ENCODE measurements around the gene UNKL.
"Not testable (repeated sequence)": the region's sequence is repeated elsewhere in the genome, so short reads cannot be mapped to it uniquely, and the experiment has no call there.

The UNKL gene

GRCh38 chr16:1445518-1446203 is 31.2 kb upstream of the UNKL start:
- no peak for DNase-seq

- no peak for DNase-seq
These were observed 30.4 kb upstream of the UNKL start for GRCh38 chr16:1444730-1445517.

- DNase-seq, result no peak
These were observed 29.7 kb upstream of the UNKL start, which contains the start of gene CCDC154 for GRCh38 chr16:1443980-1444729. Gene CCDC154, minus strand, starts transcription at chr16:1444556. Its CDS starts 234 bp downstream, at chr16:1444322.

- no peak for DNase-seq
These were observed 29.0 kb upstream of the UNKL start for GRCh38 chr16:1443403-1443973.

- DNase-seq, result no peak
These were observed 28.2 kb upstream of the UNKL start for GRCh38 chr16:1442697-1443096.

GRCh38 chr16:1441391-1441829 is 26.9 kb upstream of the UNKL start:
- DNase-seq, result peak; percentile 26

GRCh38 chr16:1439699-1440074 is 25.2 kb upstream of the UNKL start:
- DNase-seq, result not testable (repeated sequence)

GRCh38 chr16:1439058-1439698 is 24.7 kb upstream of the UNKL start:
- DNase-seq, result peak; percentile 75

GRCh38 chr16:1438229-1439057 is 23.9 kb upstream of the UNKL start:
- peak; percentile 42 for DNase-seq

- no peak for DNase-seq
These were observed 23.1 kb upstream of the UNKL start for GRCh38 chr16:1437606-1438005.

- DNase-seq, result no peak
These were observed 22.3 kb upstream of the UNKL start for GRCh38 chr16:1436731-1437355.

GRCh38 chr16:1435921-1436697 is 21.6 kb upstream of the UNKL start:
- DNase-seq, result peak; percentile 12

- DNase-seq, result no peak
These were observed 20.4 kb upstream of the UNKL start for GRCh38 chr16:1434644-1435592.

- DNase-seq, result no peak
These were observed 19.3 kb upstream of the UNKL start for GRCh38 chr16:1433756-1434155.

- no peak for DNase-seq
These were observed 18.7 kb upstream of the UNKL start for GRCh38 chr16:1433263-1433560.

GRCh38 chr16:1432388-1433262 is 18.1 kb upstream of the UNKL start:
- no peak for DNase-seq

GRCh38 chr16:1431497-1432270 is 17.2 kb upstream of the UNKL start:
- DNase-seq, result no peak

All from NCI-H69 (cell line).